Bronchial smooth muscle cell (primary cell): ENCODE data around the gene RTRAF. TPM values are rescaled to one million over a fixed set of nuclear protein-coding genes. Genes with fewer than 3 reads are reported as not detected.

Source experiments
- total RNA-seq: library from RNA; depleted of rRNA; stranded (reverse); fragments of >200 nt; gene quantifications from 2 replicates; pipeline ENCODE4 v1.2.1, GENCODE V29; 2014

The RTRAF gene
- 57.2 and 114 TPM in 2 replicates for total RNA-seq

DNA sequence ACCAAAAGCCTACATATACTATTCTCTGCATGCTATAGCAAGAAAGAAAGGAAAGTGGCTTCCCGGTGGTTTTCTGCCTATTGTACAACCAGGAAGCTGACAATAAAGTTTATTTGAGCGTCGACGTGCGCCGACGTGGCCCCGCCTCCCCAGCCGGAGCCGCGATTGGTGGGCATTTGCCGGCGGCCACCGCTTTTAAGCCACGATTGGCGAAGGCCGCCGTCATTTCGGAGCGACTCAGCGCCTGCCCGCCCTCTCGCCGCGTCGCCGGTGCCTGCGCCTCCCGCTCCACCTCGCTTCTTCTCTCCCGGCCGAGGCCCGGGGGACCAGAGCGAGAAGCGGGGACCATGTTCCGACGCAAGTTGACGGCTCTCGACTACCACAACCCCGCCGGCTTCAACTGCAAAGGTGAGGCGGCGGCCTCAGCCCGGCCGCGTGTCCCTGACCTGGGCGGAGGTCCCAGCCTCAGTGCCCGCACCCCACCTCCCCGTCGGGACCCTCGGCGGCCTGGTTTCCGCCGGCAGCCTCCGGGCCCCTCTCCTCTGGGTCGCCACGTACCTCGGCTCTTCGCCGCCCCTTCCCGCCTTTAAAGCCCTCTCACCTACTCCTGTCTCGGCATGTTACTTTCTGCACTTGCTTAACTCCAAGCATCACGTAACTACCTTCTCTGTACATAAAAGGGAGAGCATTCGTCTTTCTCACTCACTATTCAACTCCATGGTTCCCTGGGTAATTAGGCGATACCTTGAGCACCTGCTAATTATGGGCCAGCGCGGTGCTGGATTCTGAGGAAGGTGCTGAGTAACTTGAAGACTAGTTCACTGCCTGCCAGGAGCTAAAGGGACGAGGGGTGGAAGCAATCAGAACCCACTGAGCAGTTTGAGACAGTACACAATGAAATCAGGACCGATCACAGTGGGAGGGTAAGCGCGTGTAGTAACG is at the start of gene RTRAF:
RTRAF (plus strand) TSS at position 254 of the 942 bp plus-strand sequence; CDS start at position 348, 94 bp downstream.

Other genes starting within 250 kb of the RTRAF start
- 12.4 and 21.9 TPM in 2 replicates for gene GNG2, start 128.9 kb upstream of the RTRAF start, total RNA-seq
- gene NID2, start 79.5 kb downstream of the RTRAF start, total RNA-seq = 110 and 166 TPM in 2 replicates